DOHH2 (cell line): ENCODE data around the gene PUM2.

ENCODE experiments used
- H3F3A ChIP-seq: fragments of 200-600 bp; sonication (generic), shearing (Covaris generic); 2 replicates; pipeline ENCODE4 v1.6.0; 2016; ENCODE audit warnings: antibody characterized with exemption, mild to moderate bottlenecking; ENCODE audit not compliant: control insufficient read depth, insufficient read depth
- H3K27ac ChIP-seq: fragments of 200-600 bp; sonication (generic); 2 replicates; pipeline ENCODE4 v1.5.1; 2014; ENCODE audit warnings: low read depth, mild to moderate bottlenecking, low read length, moderate library complexity
- H3K27me3 ChIP-seq: fragments of 200-600 bp; sonication (generic); 2 replicates; pipeline ENCODE4 v1.6.1; 2014; ENCODE audit warnings: mild to moderate bottlenecking, low read length, mixed read lengths; ENCODE audit not compliant: control insufficient read depth
- H3K36me3 ChIP-seq: fragments of 200-600 bp; sonication (generic); 2 replicates; pipeline ENCODE4 v1.6.1; 2014; ENCODE audit warnings: mild to moderate bottlenecking, low read length, moderate library complexity, mixed read lengths; ENCODE audit not compliant: control insufficient read depth
- H3K4me1 ChIP-seq: fragments of 200-600 bp; sonication (generic); 2 replicates; pipeline ENCODE4 v1.6.1; 2014; ENCODE audit warnings: mild to moderate bottlenecking, low read length, mixed read lengths; ENCODE audit not compliant: control insufficient read depth
- H3K4me2 ChIP-seq: fragments of 200-600 bp; sonication (generic); 2 replicates; pipeline ENCODE4 v1.6.0; 2014; ENCODE audit warnings: mild to moderate bottlenecking, low read length, moderate library complexity
- H3K4me3 ChIP-seq: fragments of 200-600 bp; sonication (generic); 2 replicates; pipeline ENCODE4 v1.5.1; 2014; ENCODE audit warnings: mild to moderate bottlenecking, low read length, mixed read lengths
- H3K79me2 ChIP-seq: fragments of 200-600 bp; sonication (generic); 2 replicates; pipeline ENCODE4 v1.6.1; 2014; ENCODE audit warnings: mild to moderate bottlenecking, low read length, mixed read lengths; ENCODE audit not compliant: control insufficient read depth
- H3K9me2 ChIP-seq: fragments of 200-600 bp; sonication (generic); replicated peaks from 2 replicates; pipeline ENCODE4 v1.6.1; 2014; ENCODE audit warnings: mild to moderate bottlenecking, low read length, mixed read lengths; ENCODE audit not compliant: control insufficient read depth
- H3K9me3 ChIP-seq: fragments of 200-600 bp; sonication (generic); 2 replicates; pipeline ENCODE4 v1.6.1; 2014; ENCODE audit warnings: antibody characterized with exemption, low read length, mixed read lengths; ENCODE audit not compliant: control insufficient read depth, insufficient read depth
- H4K20me1 ChIP-seq: fragments of 200-600 bp; sonication (generic); 2 replicates; pipeline ENCODE4 v1.6.0; 2014; ENCODE audit warnings: low read depth, mild to moderate bottlenecking, antibody characterized with exemption, low read length, moderate library complexity; ENCODE audit not compliant: control insufficient read depth, insufficient read depth
- CTCF ChIP-seq: fragments of 200-600 bp; sonication (generic); IDR thresholded peaks from one replicate; pipeline ENCODE4 v1.5.1; 2014; ENCODE audit warnings: antibody characterized with exemption, mild to moderate bottlenecking, low read depth, low read length; ENCODE audit not compliant: poor library complexity, severe bottlenecking
- EZH2phosphoT487 ChIP-seq: fragments of 200-600 bp; sonication (generic); IDR thresholded peaks from 2 replicates; pipeline ENCODE4 v1.6.1; 2017; ENCODE audit warnings: borderline replicate concordance, mild to moderate bottlenecking, antibody characterized with exemption, low read length, moderate library complexity, mixed read lengths

The PUM2 gene, protein sequence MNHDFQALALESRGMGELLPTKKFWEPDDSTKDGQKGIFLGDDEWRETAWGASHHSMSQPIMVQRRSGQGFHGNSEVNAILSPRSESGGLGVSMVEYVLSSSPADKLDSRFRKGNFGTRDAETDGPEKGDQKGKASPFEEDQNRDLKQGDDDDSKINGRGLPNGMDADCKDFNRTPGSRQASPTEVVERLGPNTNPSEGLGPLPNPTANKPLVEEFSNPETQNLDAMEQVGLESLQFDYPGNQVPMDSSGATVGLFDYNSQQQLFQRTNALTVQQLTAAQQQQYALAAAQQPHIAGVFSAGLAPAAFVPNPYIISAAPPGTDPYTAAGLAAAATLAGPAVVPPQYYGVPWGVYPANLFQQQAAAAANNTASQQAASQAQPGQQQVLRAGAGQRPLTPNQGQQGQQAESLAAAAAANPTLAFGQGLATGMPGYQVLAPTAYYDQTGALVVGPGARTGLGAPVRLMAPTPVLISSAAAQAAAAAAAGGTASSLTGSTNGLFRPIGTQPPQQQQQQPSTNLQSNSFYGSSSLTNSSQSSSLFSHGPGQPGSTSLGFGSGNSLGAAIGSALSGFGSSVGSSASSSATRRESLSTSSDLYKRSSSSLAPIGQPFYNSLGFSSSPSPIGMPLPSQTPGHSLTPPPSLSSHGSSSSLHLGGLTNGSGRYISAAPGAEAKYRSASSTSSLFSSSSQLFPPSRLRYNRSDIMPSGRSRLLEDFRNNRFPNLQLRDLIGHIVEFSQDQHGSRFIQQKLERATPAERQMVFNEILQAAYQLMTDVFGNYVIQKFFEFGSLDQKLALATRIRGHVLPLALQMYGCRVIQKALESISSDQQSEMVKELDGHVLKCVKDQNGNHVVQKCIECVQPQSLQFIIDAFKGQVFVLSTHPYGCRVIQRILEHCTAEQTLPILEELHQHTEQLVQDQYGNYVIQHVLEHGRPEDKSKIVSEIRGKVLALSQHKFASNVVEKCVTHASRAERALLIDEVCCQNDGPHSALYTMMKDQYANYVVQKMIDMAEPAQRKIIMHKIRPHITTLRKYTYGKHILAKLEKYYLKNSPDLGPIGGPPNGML

GRCh38 chr2:20350753-20351554 lies at the start of gene PUM2:
Gene PUM2, minus strand, starts transcription at chr2:20350844. Its CDS starts 23,484 bp downstream, at chr2:20327360.
- H3K4me1 ChIP-seq: peaks cover 49% of the 10 kb centered on the region
- H3K4me3 ChIP-seq: peak within 1 kb of the TSS; percentile 88
- peaks cover 8% of the 10 kb centered on the region; the same call in 1 of the 2 replicates for H3F3A ChIP-seq
- no peaks in the 10 kb centered on the region for H3K27me3 ChIP-seq
- H3K9me2 ChIP-seq: no peaks in the 10 kb centered on the region
- H4K20me1 ChIP-seq: peaks cover 34% of the 10 kb centered on the region
- peaks cover 56% of the 10 kb centered on the region for H3K79me2 ChIP-seq
- no peak for TF ChIP-seq CTCF
- TF ChIP-seq EZH2phosphoT487: no peak
- H3K27ac ChIP-seq: peak within 1 kb of the TSS; percentile 94
- peaks cover 42% of the 10 kb centered on the region for H3K36me3 ChIP-seq
- peak within 1 kb of the TSS; percentile 98 for H3K4me2 ChIP-seq
- H3K9me3 ChIP-seq: no peaks in the 10 kb centered on the region

GRCh38 chr2:20400306-20400705 lies 49.7 kb upstream of the PUM2 start:
- TF ChIP-seq CTCF: no peak
- TF ChIP-seq EZH2phosphoT487: no peak
- Histone ChIP-seq H3K36me3 (no peaks in the 10 kb centered on the region), H3K4me3 (no peak overlapping the region), H3K4me2 (no peak overlapping the region), H3K79me2 (no peaks in the 10 kb centered on the region), H3K27me3 (peaks cover 12% of the 10 kb centered on the region; the same call in 1 of the 2 replicates), H3F3A (no peaks in the 10 kb centered on the region), H4K20me1 (no peaks in the 10 kb centered on the region), H3K4me1 (no peaks in the 10 kb centered on the region), H3K27ac (no peak overlapping the region), H3K9me2 (no peaks in the 10 kb centered on the region), H3K9me3 (no peaks in the 10 kb centered on the region)

DNA sequence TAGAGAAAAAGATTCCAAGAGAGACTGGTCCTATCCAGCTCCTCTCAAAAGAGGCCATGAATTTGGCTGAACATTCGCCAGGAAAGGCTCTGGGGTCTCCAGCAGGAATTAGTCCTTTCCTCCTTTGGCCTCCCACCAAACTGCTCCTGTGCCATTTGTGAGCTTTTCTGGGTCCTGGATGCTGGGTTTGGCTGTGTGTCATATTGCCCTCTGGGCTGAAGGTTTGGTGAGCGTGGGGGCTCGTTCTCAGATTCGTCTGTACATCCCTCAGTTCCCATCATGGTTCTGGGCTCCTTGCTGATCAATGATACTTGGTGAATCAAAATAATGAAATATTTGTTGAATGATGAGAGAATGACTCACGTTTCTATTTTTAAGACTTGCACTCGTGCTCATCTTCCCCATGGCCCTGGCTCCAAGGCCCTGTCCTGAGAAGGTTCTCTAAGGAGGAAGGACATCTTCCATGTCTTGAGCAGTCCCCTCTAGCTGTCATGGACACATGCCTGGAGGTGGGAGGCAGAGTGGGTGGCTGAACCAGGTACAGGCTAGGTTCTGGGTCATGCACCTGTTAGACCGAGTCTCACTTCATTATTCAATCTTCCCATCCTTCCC lies 48.4 kb upstream of the PUM2 start:
- H3K27me3 ChIP-seq: peaks cover 12% of the 10 kb centered on the region; the same call in 1 of the 2 replicates
- no peaks in the 10 kb centered on the region for H3K9me2 ChIP-seq
- H3K36me3 ChIP-seq: no peaks in the 10 kb centered on the region
- no peak overlapping the region for H3K4me2 ChIP-seq
- no peaks in the 10 kb centered on the region for H4K20me1 ChIP-seq
- no peaks in the 10 kb centered on the region for H3K4me1 ChIP-seq
- H3K9me3 ChIP-seq: no peaks in the 10 kb centered on the region
- no peak overlapping the region for H3K27ac ChIP-seq
- H3F3A ChIP-seq: no peaks in the 10 kb centered on the region
- no peak overlapping the region for H3K4me3 ChIP-seq
- TF ChIP-seq CTCF: no peak
- no peak for TF ChIP-seq EZH2phosphoT487
- no peaks in the 10 kb centered on the region for H3K79me2 ChIP-seq
